ENCODE results near the gene OR1D5.
"Not testable (repeated sequence)": the region's sequence is repeated elsewhere in the genome, so short reads cannot be mapped to it uniquely, and the experiment has no call there.

Gene OR1D5, protein sequence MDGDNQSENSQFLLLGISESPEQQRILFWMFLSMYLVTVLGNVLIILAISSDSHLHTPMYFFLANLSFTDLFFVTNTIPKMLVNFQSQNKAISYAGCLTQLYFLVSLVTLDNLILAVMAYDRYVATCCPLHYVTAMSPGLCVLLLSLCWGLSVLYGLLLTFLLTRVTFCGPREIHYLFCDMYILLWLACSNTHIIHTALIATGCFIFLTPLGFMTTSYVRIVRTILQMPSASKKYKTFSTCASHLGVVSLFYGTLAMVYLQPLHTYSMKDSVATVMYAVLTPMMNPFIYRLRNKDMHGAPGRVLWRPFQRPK

DNA sequence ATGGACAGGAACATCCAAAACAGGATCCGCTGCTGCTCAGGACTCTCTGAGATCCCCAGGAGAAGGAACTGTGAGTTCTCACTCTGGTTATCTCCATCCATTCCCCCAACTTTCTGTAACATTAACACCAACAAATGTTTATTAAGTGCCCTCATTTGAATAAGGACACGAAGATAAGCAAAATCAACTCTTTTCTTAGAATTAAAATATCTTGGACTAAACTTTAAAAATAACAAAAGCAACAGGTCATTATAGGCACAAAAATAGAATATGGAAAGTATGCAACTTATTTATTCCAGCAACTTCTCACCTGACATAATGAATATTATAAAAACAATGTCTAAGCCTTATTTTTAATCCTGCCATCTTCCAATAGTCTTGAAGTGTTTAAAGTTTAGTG is at the start of gene OR1D5:
TSS of gene OR1D5 (minus strand) at position 101 of the 400 bp plus-strand sequence. CDS start at position 101, 0 bp downstream.
- not testable (repeated sequence) for DNase-seq (ENCODE audit: low read depth in 4 of 4, low spot score in 1 of 4)

DNA sequence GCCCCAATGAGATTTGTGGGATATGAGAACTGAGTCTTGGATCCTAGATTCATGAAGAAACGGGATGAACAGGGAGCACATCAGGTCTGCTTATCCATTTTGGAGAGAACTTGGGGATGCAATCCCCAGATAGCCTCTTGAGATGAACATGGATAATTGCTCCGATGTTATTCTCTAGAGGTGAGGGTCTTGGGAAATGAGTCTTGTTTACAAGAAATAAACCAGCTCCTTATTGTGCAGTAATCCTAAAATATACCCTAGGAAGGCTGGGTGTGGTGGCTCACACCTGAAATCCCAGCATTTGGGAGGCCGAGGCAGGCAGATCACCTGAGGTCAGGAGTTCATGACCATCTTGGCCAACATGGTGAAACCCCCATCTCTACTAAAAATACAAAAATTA is 40.9 kb upstream of the OR1D5 start, which contains the start of gene OR1D2:
TSS of gene OR1D2 (minus strand) at position 101 of the 400 bp plus-strand sequence. CDS start 11,426 bp downstream, outside the sequence.
- no peak for DNase-seq (ENCODE audit: low read depth in 4 of 4, low spot score in 1 of 4)

DNA sequence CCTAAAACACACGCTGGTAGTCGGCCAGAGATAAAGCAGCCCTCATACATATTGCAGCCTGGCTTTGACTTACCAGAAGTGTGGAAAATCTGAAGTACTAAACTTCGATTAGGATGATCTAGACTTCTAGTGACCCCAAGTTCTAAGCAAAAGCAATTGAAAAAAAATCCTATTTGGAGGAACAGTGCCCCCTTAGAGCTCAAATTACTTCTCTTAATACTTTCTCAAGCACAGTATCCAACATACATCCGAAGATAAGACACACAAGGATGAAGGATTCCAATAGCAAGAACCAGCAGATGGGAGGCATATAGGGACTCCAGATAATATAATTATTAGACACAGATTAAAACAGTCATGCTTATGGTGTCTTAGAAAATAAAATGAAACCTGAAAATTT is 10.4 kb upstream of the OR1D5 start:
- not testable (repeated sequence) for DNase-seq (ENCODE audit: low read depth in 4 of 4, low spot score in 1 of 4)

DNA sequence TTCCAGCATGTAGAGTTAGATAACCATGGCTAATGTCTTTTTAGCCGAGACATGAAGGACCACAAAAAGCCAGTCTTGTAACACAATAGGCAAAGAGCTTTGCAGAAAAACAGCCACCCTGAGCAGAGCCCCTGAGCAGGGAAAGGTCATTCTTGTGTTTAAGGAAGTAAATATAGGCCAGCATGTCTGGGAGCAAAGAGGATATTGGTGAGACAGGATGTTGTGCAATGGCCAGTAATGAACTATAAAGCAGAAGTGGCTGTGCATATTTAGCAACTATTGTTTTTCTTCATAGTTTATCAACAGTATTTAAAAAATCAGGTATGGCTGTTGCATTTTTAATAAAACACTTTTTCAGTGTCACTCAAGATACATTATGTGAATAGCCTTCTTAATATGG is 1.8 kb upstream of the OR1D5 start:
- not testable (repeated sequence) for DNase-seq (ENCODE audit: low read depth in 4 of 4, low spot score in 1 of 4)

GRCh38 chr17:3062824-3063377 is 506 bp downstream of the OR1D5 start:
- not testable (repeated sequence) for DNase-seq (ENCODE audit: low read depth in 4 of 4, low spot score in 1 of 4)

GRCh38 chr17:3054868-3055267 is 8.5 kb downstream of the OR1D5 start:
- DNase-seq (ENCODE audit: low read depth in 4 of 4, low spot score in 1 of 4) = not testable (repeated sequence)

DNA sequence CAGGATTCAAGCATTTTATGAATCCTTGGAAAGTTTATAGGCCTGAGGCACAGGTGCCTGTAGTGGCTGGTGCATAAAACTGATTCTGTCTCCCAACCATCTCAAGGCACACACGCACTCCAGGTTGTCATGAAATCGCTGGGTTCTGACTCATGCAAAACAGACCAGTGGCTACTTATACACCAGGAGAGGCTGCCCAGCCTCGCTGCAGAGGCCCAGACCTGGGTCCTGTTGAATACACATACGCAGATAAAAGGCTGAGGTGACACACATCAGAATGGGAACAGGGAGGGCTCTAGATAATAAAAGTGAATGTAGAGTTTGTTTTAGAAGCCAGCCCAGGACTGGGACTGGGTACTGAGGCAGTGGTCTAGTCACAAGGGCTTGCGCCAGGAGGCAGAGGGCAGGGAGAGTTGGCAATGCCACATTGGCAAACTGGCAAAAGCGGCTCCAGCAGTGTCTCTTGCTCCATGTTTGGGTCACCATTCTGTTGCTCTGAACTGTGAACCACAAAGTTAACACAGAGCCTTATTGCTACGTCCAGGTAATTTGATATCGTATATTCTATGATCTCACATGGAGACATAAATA is 13.6 kb downstream of the OR1D5 start:
- DNase-seq (ENCODE audit: low read depth in 4 of 4, low spot score in 1 of 4) = no peak

DNA sequence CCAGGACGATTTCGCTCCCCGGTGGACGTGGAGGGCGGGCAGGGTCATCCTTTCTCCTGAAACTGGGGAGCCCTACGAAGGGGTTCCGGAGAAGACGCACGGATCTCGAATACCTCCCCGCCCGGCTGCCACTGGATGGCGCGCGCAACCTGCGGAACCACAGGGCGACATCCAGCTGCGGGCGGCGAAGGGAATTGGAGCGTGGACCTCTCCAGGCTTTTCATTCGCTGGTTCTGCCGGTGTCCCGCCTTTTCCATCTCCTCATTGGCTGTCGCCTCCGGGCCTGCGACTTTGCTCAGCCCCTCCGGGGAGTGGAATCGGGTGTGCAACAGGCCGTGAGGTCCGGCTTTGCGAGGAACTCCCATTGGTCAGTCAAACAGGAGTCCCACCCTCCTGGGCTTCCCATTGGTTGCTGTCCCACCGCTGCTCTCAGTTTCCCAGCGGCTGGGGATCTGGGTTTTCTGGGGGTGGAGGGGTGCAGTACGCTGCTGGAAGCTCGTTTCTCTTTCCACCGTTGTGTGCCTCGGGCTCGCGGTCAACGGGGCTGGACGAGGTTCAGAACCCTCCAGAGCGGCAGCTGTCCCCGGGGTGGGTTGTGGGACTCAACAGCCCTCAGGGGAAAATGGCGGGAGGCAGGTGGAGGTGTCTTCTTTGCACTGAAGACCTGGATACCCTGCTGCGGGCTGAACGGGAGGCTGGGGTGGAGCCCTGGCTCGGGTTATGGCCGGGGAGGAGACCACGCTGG is 14.5 kb downstream of the OR1D5 start:
- DNase-seq (ENCODE audit: low read depth in 4 of 4, low spot score in 1 of 4) = peak; percentile 76 to 91 (median 86)

DNA sequence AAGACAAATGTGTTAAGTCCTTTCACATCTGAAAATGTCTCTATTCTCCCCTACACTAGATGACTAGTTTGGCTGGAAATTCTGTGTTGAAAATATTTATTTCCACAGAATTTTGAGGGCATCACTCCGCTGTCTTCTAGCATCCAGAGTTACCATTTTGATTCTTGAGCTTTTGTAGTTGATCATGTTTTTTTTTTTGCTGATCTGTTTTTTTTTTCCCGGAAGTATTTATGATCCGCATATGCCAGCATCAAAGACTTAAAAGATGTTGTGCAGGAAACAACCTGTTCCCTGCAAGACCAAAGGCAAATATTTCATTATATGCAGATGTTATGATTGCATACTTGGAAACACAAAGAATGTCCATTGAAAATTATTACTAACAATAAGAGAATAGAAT is 16.7 kb downstream of the OR1D5 start:
- DNase-seq (ENCODE audit: low read depth in 4 of 4, low spot score in 1 of 4) = no peak

DNA sequence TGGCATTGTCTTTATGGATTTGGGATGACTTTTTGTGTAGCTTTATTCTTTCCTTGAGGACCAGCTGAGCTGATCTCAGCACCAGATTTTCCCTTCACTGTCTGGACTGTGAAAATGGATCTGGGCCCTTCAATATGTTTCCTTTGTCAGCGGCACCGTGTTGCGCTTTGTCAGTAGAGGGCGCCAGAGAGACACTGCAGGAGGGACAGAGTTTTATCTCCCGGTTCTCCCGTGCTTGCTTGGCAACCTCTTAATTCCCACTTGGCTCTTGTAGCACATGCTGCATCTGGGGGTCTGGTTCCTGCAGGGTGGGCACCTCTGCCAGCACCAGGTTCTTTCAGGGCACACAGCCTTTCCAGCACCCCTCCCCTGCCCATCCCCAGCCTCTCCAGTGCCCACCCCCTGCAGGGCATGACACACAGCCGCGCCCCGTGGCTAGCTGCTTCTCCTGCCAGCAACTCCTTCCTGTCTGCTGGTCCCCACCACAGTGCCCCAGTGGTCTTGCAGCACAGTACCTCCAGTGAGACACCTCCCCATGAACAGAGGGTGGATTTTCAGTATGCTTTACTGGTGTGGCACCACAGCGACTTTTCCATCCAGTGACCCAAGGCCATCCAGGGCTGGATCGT is 19.6 kb downstream of the OR1D5 start:
- peak in 1 of 4 experiments; percentile 15 for DNase-seq (ENCODE audit: low read depth in 4 of 4, low spot score in 1 of 4)

DNA sequence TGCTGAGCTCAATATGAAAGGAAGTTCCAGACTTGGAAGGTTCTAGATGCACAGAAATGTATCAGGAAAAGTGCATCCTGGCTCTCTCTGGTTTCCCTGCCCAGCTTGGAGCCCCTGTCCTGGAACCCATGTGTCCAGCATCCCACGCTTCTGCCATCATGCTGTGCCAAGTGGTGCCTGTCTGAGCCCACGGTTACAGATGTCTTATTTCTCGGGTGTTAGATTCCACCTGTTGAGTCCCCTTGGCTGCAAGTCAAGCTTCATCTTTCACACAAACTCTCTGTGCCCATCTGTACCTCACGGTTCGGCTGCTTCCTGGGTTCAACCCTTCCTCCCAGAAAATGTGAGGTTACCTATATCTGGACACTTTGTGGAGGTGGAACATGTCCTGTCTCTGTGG is 22.5 kb downstream of the OR1D5 start:
- DNase-seq (ENCODE audit: low read depth in 4 of 4, low spot score in 1 of 4) = no peak

GRCh38 chr17:3039736-3040135 is 23.7 kb downstream of the OR1D5 start:
- DNase-seq (ENCODE audit: low read depth in 4 of 4, low spot score in 1 of 4) = no peak

DNA sequence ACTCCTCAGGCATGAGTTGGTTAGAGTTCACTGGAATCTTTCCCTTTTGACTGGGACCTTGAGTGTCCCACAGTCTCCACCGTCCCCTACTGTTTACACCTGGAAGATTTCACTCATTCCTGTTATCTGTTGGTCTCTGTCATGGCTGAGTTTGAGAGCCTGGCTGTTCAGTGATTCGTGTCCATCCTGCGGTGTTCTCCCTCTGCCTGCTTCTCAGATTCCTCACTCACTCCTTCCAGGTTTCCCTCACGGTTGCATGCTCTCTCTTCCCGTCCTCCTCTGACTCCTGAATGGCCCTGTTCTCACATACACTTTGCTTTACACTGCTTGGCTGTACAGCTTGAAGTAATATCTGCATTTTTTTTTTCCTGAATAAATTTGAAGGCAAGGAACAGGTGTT is 24.5 kb downstream of the OR1D5 start:
- DNase-seq (ENCODE audit: low read depth in 4 of 4, low spot score in 1 of 4) = no peak

GRCh38 chr17:3037259-3037658 is 26.1 kb downstream of the OR1D5 start:
- DNase-seq (ENCODE audit: low read depth in 4 of 4, low spot score in 1 of 4) = no peak

GRCh38 chr17:3036800-3037199 is 26.6 kb downstream of the OR1D5 start:
- DNase-seq (ENCODE audit: low read depth in 4 of 4, low spot score in 1 of 4) = no peak

DNA sequence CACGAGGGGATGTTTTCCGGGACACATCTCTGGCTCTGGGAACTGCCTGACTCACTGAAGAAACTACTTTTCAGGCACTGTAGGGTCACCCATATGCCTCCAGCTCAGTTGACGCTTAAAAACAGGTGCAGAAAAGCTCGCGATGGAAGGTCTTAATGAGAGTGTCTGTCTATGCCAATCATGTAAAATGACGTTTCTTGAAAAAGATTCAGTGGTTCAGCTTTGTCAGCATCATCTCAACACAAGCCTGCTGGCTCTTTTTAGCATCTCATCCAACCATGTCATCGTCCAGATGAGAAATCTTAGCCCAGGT is 27.5 kb downstream of the OR1D5 start:
- no peak for DNase-seq (ENCODE audit: low read depth in 4 of 4, low spot score in 1 of 4)

GRCh38 chr17:3035256-3035967 is 28.0 kb downstream of the OR1D5 start:
- DNase-seq (ENCODE audit: low read depth in 4 of 4, low spot score in 1 of 4) = no peak

DNA sequence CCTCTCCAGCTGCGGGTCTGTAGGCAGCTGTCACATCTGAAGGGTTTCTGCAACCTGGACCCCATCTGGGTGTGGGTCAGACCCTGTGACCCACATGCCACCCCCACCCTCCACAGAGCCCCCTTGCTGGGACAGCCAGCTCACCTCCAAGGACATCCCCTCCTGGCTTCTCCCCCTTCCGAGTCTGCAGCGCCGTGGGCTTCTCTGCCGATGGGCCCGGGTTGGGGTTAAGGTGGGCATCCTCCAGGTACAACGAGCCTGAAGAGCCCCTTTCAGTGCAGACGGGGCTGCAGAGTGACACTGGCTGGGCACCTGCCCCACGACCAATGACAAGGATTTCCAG is 28.9 kb downstream of the OR1D5 start:
- no peak for DNase-seq (ENCODE audit: low read depth in 4 of 4, low spot score in 1 of 4)

DNA sequence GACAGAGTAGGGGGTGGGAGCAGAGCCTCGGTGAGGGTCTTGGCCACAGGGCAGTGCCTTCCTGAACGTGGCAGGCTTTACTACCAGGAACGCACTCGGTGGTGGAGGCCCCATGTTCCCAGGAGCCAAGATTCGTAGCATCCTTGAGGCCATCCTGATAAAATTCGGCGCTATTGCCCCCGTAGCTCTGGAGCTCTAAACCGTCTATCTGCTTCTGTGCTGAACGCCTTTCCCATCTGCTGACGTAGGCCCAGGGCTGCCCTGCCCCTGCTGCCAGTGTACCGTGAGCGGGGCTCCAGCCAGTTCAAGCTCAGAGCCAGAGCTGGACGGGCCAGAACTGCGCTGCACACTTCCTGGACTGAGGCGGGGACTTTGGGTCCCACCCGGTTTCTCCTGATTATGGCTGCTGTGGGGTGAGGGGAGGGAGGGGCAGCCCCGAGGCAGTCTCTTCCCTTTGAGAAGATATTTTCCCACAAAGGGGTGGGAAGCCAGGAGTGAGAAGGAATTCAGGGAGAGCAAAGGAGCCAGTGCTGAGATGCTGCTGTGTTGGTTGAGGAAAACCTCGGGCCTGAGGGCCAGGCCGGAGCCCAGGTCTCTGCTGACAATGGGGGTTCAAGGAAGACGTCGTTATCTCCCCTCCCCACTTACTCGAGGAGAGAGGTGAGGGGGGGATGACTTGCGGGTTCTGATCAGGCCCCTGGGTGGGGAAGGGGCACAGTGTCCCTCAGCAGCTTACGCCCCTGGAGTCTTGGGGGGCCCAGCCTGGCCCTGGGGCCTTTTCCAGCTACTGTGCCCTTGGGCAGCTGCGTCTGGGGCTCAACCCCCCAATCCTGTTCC is 29.4 kb downstream of the OR1D5 start:
- DNase-seq (ENCODE audit: low read depth in 4 of 4, low spot score in 1 of 4) = no peak

DNA sequence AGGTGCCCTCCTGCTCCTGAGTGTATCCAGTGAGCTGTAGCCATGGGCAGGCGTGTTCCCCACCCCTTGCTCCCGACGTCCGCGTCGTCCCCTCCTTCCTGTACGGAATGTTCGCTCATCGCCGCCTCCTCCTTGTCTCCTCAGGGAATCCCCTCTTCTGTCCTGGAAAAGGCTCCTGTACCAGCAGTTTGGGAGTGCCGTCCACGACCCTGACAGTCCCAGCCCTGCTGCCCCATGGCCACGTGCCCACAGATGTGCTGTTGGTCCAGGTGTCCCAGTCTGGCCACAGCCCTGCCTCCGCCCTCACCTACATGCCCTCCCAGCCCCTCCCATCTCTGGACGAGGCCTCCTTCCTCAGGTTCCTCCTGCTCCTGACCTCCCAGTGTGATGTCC is 30.2 kb downstream of the OR1D5 start:
- no peak for DNase-seq (ENCODE audit: low read depth in 4 of 4, low spot score in 1 of 4)
